Sigmoid colon (tissue), 7 donors: ENCODE measurements around the gene ASIC5. TPM values are rescaled to one million over a fixed set of nuclear protein-coding genes. Genes with fewer than 3 reads are reported as not detected.

ENCODE experiments used
- DNase-seq: peaks from one replicate; pipeline ENCODE4 v3.0.0-alpha.2; 2019
- H3K27ac ChIP-seq, 4 donors: fragments of 200-600 bp; sonication (generic); one replicate each; pipeline ENCODE4 v1.5.1; 2016 to 2019; ENCODE audit warnings: mild to moderate bottlenecking in 1 of 4
- H3K27me3 ChIP-seq, 3 donors: fragments of 200-600 bp; sonication (generic); one replicate each; pipeline ENCODE4 v1.5.1; 2019; ENCODE audit warnings: mild to moderate bottlenecking in 1 of 3
- H3K36me3 ChIP-seq, 4 donors: fragments of 200-600 bp; sonication (generic); one replicate each; pipeline ENCODE4 v1.5.1; 2016 to 2019
- H3K4me1 ChIP-seq, 4 donors: fragments of 200-600 bp; sonication (generic); one replicate each; pipeline ENCODE4 v1.5.1; 2017 to 2019
- H3K4me3 ChIP-seq, 4 donors: fragments of 200-600 bp; sonication (generic); one replicate each; pipeline ENCODE4 v1.5.1; 2017 to 2019; ENCODE audit warnings: mild to moderate bottlenecking in 2 of 4, moderate library complexity in 1 of 4
- H3K9me3 ChIP-seq, 4 donors: fragments of 200-600 bp in 3 of 4; sonication (generic) in 3 of 4; one replicate each; pipeline versions ENCODE4 v1.5.1 to v1.6.1; 2013 to 2019
- CTCF ChIP-seq, 4 experiments: fragments of 450-650 bp in 3 of 4; fragments of 200-600 bp in 1 of 4; IDR thresholded peaks; one replicate each; pipeline ENCODE4 v1.5.1; 2016 to 2019; ENCODE audit warnings: antibody characterized with exemption in 4 of 4, mild to moderate bottlenecking in 3 of 4, moderate library complexity in 2 of 4
- EP300 ChIP-seq, 4 donors: sonication (generic); formaldehyde crosslinking; IDR thresholded peaks; one replicate each; pipeline ENCODE4 v1.6.1; 2017; ENCODE audit warnings: antibody characterized with exemption in 4 of 4
- POLR2A ChIP-seq, 2 donors: fragments of 450-650 bp; IDR thresholded peaks; one replicate each; pipeline ENCODE4 v1.6.1; 2016; ENCODE audit warnings: antibody characterized with exemption in 2 of 2, mild to moderate bottlenecking in 2 of 2, moderate library complexity in 2 of 2
- POLR2AphosphoS5 ChIP-seq, 4 donors: sonication (generic); formaldehyde crosslinking; IDR thresholded peaks; one replicate each; pipeline ENCODE4 v1.6.1; 2017; ENCODE audit warnings: antibody characterized with exemption in 4 of 4
- WGBS, 2 donors: extraction: QIAGEN DNeasy Blood & Tissue Kit; methylation state at CpG; one replicate each; pipeline ENCODE4 v1.1.7; 2013; 5-methylcytosine and 5-hydroxymethylcytosine counted together
- intact Hi-C: fragments of 100-400 bp; cut with DNase I; formaldehyde crosslinking; loops from one replicate; pipeline ENCODE4 v1.15.1; 2023
- polyA plus RNA-seq, 3 donors: library from polyadenylated mRNA; stranded (reverse); fragments of 200-250 nt; gene quantifications; one replicate each; pipeline ENCODE4 v1.2.3, GENCODE V29; 2013
- total RNA-seq, 4 donors: library from RNA; depleted of rRNA; stranded (reverse); fragments of >200 nt; gene quantifications; one replicate each; pipeline ENCODE4 v1.1.0, GENCODE V29; 2016
- donor health status: healthy with polysubstance abuse.
- donor health status: Bipolar disorder and iron deficiency.
- donor health status: healthy.

ASIC5 gene
- total and polyA plus RNA-seq, 7 donors, result not detected

- Histone ChIP-seq H3K4me1 (no peaks in the 10 kb centered on the region), H3K4me3 (no peak overlapping the region), H3K27me3 (no peaks in the 10 kb centered on the region), H3K9me3 (no peaks in the 10 kb centered on the region), H3K27ac (no peak overlapping the region), H3K36me3 (no peaks in the 10 kb centered on the region)
- TF ChIP-seq EP300 (IDR thresholded peaks at IDR 0.05) (no peak), POLR2A (IDR thresholded peaks at IDR 0.05) (no peak), POLR2AphosphoS5 (IDR thresholded peaks at IDR 0.05) (no peak), CTCF (IDR thresholded peaks at IDR 0.05) (no peak)
- 83 to 90% methylated on average over 3 of the region's 3 CpGs for WGBS, 2 donors
- no peak for DNase-seq
- intact Hi-C loops, result no loop called here
These were observed 37.4 kb downstream of the ASIC5 start for GRCh38 chr4:155828628-155829027.

- no peak for DNase-seq
- Histone ChIP-seq H3K36me3 (no peaks in the 10 kb centered on the region), H3K9me3 (no peaks in the 10 kb centered on the region), H3K4me1 (no peaks in the 10 kb centered on the region), H3K4me3 (no peak overlapping the region), H3K27me3 (no peaks in the 10 kb centered on the region), H3K27ac (no peak overlapping the region)
- intact Hi-C loops, result no loop called here
- TF ChIP-seq EP300 (IDR thresholded peaks at IDR 0.05) (no peak), POLR2A (IDR thresholded peaks at IDR 0.05) (no peak), CTCF (IDR thresholded peaks at IDR 0.05) (no peak), POLR2AphosphoS5 (IDR thresholded peaks at IDR 0.05) (no peak)
- 51 to 75% methylated on average over 3 of the region's 3 CpGs for WGBS, 2 donors
These were observed 43.5 kb downstream of the ASIC5 start for GRCh38 chr4:155822572-155822971.

- intact Hi-C loops, result no loop called here
- no peaks in the 10 kb centered on the region for H3K4me1 ChIP-seq
- no peaks in the 10 kb centered on the region for H3K9me3 ChIP-seq
- no peak for TF ChIP-seq POLR2A (IDR thresholded peaks at IDR 0.05)
- TF ChIP-seq POLR2AphosphoS5 (IDR thresholded peaks at IDR 0.05), result no peak
- no peak for TF ChIP-seq CTCF (IDR thresholded peaks at IDR 0.05)
- TF ChIP-seq EP300 (IDR thresholded peaks at IDR 0.05), result no peak
- no peaks in the 10 kb centered on the region for H3K36me3 ChIP-seq
- WGBS, 2 donors, result 78 to 88% methylated on average over 4 of the region's 4 CpGs
- H3K4me3 ChIP-seq, result no peak overlapping the region
- H3K27ac ChIP-seq, result no peak overlapping the region
- no peak for DNase-seq
- H3K27me3 ChIP-seq, result no peaks in the 10 kb centered on the region
These were observed 45.1 kb downstream of the ASIC5 start for GRCh38 chr4:155820887-155821518.

GRCh38 chr4:155819066-155819465, 47.0 kb downstream of the ASIC5 start:
- Histone ChIP-seq H3K27me3 (no peaks in the 10 kb centered on the region), H3K4me1 (no peaks in the 10 kb centered on the region), H3K4me3 (no peak overlapping the region), H3K27ac (no peak overlapping the region), H3K36me3 (no peaks in the 10 kb centered on the region), H3K9me3 (no peaks in the 10 kb centered on the region)
- DNase-seq, result no peak
- intact Hi-C loops, result no loop called here
- WGBS, 2 donors, result 72 to 79% methylated on average over 1 of the region's 1 CpG
- TF ChIP-seq CTCF (IDR thresholded peaks at IDR 0.05), result no peak
- TF ChIP-seq POLR2A (IDR thresholded peaks at IDR 0.05), result no peak
- TF ChIP-seq EP300 (IDR thresholded peaks at IDR 0.05), result no peak
- TF ChIP-seq POLR2AphosphoS5 (IDR thresholded peaks at IDR 0.05), result no peak

GRCh38 chr4:155818639-155819038, 47.4 kb downstream of the ASIC5 start:
- Histone ChIP-seq H3K4me3 (no peak overlapping the region), H3K27me3 (no peaks in the 10 kb centered on the region), H3K4me1 (no peaks in the 10 kb centered on the region), H3K27ac (no peak overlapping the region), H3K36me3 (no peaks in the 10 kb centered on the region), H3K9me3 (no peaks in the 10 kb centered on the region)
- DNase-seq, result no peak
- TF ChIP-seq POLR2A (IDR thresholded peaks at IDR 0.05) (no peak), CTCF (IDR thresholded peaks at IDR 0.05) (no peak), POLR2AphosphoS5 (IDR thresholded peaks at IDR 0.05) (no peak), EP300 (IDR thresholded peaks at IDR 0.05) (no peak)
- intact Hi-C loops, result no loop called here
- 89 to 94% methylated on average over 2 of the region's 2 CpGs for WGBS, 2 donors
